ENCODE data around the gene SNX27.

SNX27 gene

GRCh38 chr1:151706464-151707415 is 94.9 kb downstream of the SNX27 start:
- no peak for DNase-seq

GRCh38 chr1:151707541-151708065 is 95.8 kb downstream of the SNX27 start:
- DNase-seq, result no peak

GRCh38 chr1:151708891-151709290 is 97.0 kb downstream of the SNX27 start:
- DNase-seq, result no peak

GRCh38 chr1:151710187-151710840 is 98.5 kb downstream of the SNX27 start:
- DNase-seq, result no peak

- no peak for DNase-seq
Observed at GRCh38 chr1:151711044-151711800, 99.4 kb downstream of the SNX27 start.

GRCh38 chr1:151711951-151712350 is 100.1 kb downstream of the SNX27 start:
- no peak for DNase-seq

- no peak for DNase-seq
Observed at GRCh38 chr1:151713044-151713443, 101.2 kb downstream of the SNX27 start.

GRCh38 chr1:151713874-151714273 is 102.0 kb downstream of the SNX27 start:
- DNase-seq, result no peak

GRCh38 chr1:151714820-151715725 is 103.2 kb downstream of the SNX27 start:
- DNase-seq, result no peak

- DNase-seq, result no peak
Observed at GRCh38 chr1:151715726-151716404, 104.0 kb downstream of the SNX27 start.

GRCh38 chr1:151716405-151716762 is 104.5 kb downstream of the SNX27 start:
- DNase-seq, result no peak

GRCh38 chr1:151716771-151717631 is 105.2 kb downstream of the SNX27 start, which contains the start of gene CELF3:
TSS of gene CELF3 (minus strand) at chr1:151716803. CDS start at chr1:151716020, 783 bp downstream.
- no peak for DNase-seq

- DNase-seq, result no peak
Observed at GRCh38 chr1:151718011-151718431, 106.2 kb downstream of the SNX27 start.

GRCh38 chr1:151718666-151719065 is 106.8 kb downstream of the SNX27 start:
- no peak for DNase-seq

GRCh38 chr1:151720125-151720524 is 108.3 kb downstream of the SNX27 start:
- no peak for DNase-seq

- DNase-seq, result no peak
Observed at GRCh38 chr1:151720554-151720953, 108.7 kb downstream of the SNX27 start.

GRCh38 chr1:151720974-151721787 is 109.3 kb downstream of the SNX27 start, which contains the start of gene RIIAD1:
TSS of gene RIIAD1 (plus strand) at chr1:151721522. CDS start at chr1:151721537, 15 bp downstream.
- no peak for DNase-seq

GRCh38 chr1:151721788-151722510 is 110.1 kb downstream of the SNX27 start:
- DNase-seq, result no peak

All from cortex of kidney (tissue), 1 donor.